Activated naive CD4-positive, alpha-beta T cell treated with Interleukin-2 at 50 U/mL for 16 hours (primary cell): ENCODE results near the gene NTF4.
A peak's percentile ranks its signal among the peaks of the same experiment; 100 is the strongest.
"Not testable (repeated sequence)": the region's sequence is repeated elsewhere in the genome, so short reads cannot be mapped to it uniquely, and the experiment has no call there.

ENCODE experiments used
- DNase-seq: peaks from one replicate; pipeline ENCODE4 v3.0.0-alpha.2; 2020

NTF4 gene

DNA sequence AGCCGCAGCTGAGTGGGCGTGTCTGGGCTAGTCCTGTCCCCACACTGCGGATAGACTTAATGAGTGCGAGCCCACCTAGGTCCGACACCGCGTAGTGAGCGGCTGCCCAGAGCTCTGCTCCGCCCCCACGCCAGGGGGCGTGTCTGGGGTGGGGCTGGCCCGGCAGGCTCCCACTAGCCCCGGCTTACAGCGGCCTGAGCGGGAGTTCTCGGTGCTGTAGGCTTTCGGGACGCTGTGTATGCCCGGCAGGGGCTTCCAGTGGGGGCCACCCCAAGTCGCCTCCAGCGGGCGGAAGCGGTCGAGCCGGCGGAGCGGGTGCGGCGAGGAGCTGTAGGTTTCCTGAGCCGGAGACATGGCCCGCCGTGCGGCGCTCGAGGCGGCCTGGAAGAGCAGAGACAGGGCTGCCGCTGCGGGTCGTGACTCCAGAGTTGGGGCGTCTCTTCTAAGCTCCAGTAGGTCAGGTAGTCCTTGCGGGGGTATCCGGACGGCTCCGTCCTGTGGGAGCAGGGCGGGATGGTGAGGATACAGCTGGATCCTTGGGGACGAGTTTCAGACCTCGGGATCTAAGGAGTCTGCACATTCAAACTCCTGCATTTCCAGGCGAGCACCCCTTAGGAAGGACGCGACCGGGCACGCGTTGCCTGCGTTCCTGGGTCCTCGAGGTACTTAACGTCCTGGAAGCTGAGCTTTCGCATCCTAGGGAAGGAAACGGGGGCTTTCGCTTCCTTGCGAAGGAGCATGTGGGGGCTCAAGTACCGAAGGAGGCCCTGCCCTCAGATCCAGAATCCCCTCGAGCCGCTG, 8.3 kb downstream of the NTF4 start:
- DNase-seq, result peak; percentile 66

DNA sequence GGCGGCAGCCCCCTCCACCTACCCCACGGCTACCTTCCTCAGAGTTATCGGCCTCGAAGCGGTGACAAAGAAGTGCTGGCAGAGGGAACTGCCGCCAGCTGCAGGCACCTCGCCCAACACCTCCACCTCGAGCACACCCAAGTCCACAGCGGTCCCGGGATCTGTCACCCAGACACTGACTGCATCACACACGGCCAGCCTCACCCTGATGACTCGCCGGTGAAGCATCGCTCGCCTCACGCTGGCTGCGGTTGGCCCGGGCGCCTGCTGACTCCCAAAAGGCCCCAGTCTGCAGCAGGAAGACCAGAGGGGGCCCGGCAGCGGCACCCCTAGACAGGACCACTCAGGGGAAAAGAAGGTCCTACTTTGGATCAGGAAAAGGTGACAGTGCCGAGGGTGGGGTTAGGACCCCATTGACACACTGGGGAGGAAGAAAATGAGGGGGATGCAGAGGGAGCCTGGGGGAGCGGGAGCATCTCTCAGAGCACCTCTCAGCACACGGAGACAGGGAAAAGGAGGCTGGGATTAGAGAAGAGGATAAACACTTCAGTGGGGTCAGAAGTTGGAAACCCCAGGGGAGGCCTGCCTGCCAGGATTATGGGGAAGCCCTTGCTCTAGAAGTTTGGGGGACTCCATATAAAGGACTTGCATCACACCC, 14.1 kb downstream of the NTF4 start:
- DNase-seq, result not testable (repeated sequence)

DNA sequence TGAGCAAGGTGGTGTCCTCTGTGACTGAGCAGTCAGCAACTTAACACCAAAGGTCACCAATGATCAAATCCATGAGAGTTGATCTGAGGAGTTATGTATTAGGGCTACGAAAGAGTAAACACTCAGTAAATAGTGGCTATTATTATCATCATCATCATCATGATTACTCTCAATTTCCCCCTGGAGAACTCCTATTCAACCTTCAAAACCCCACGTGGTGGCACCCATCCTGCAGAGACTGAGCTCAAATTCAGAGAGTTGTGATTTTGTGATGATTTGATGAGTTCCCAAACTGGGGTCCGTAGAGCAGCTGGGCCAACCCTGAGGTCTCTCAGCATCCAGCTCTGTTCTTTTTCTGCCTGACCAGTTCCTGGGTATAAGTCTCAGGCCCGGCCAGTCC, 14.8 kb downstream of the NTF4 start:
- not testable (repeated sequence) for DNase-seq

DNA sequence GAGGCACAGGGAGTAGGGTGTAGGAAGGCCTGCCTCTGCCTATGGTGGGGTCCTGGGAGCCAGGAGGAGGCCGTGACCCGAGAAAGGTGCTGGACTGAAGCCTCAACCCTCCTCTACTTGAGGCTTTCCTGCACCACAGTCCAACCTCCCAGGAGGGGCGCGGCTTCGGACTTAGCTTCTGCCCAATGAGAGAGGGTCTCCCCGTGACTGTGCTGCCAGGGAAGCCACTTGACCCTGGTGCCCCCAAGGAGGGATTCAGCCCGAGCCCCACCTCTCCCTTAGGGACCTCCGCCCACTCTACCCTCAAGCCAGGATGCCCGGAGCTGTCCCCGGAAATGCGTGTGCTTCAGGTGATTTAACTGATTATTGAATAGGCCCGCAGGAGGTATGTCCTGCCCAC, 15.6 kb downstream of the NTF4 start, which contains the start of gene CGB8:
TSS of gene CGB8 (minus strand) at position 101 of the 400 bp plus-strand sequence. CDS start 372 bp downstream, outside the sequence.
- not testable (repeated sequence) for DNase-seq

DNA sequence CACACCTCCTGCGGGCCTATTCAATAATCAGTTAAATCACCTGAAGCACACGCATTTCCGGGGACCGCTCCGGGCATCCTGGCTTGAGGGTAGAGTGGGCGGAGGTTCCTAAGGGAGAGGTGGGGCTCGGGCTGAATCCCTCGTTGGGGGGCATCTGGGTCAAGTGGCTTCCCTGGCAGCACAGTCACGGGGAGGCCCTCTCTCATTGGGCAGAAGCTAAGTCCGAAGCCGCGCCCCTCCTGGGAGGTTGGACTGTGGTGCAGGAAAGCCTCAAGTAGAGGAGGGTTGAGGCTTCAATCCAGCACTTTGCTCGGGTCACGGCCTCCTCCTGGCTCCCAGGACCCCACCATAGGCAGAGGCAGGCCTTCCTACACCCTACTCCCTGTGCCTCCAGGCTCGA, 21.1 kb downstream of the NTF4 start, which contains the start of gene CGB5:
TSS of gene CGB5 (plus strand) at position 301 of the 400 bp plus-strand sequence. CDS start 362 bp downstream, outside the sequence.
- not testable (repeated sequence) for DNase-seq

DNA sequence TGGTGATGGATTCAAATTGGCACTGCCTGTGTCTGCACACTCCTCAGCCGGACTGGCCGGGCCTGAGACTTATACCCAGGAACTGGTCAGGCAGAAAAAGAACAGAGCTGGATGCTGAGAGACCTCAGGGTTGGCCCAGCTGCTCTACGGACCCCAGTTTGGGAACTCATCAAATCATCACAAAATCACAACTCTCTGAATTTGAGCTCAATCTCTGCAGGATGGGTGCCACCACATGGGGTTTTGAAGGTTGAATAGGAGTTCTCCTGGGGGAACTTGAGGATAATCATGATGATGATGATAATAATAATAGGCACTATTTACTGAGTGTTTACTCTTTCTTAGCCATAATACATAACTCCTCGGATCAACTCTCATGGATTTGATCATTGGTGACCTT, 22.0 kb downstream of the NTF4 start:
- DNase-seq, result not testable (repeated sequence)

DNA sequence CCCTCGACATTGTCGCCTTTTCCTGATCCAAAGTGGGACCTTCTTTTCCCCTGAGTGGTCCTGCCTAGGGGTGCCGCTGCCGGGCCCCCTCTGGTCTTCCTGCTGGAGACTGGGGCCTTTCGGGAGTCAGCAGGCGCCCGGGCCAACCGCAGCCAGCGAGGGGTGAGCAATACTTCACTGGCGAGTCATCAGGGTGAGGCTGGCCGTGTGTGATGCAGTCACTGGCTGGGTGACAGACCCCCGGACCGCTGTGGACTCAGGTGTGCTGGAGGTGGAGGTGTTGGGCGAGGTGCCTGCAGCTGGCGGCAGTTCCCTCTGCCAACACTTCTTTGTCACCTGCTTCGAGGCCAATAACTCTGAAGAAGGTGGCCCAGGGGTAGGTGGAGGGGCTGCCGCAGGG, 22.4 kb downstream of the NTF4 start:
- DNase-seq, result no peak

DNA sequence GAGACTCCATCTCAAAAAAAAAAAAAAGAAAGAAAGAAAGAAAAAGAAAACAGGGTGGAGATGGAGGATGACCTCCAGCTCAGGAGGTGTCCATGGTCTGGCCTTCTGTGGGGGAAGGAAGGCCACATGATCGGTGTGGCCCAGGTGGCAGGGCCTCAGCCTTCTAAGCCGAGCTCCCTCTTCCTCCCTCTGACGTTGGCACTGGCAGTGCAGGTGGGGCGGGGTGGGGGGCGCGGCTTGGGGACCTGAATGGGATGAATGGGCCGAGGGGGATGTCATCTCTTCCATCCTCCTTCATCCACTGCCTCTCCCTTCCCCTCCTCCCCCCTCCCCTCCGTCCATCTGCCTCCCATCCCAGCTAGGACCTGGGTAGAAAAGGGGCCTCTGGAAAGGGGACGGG, 24.9 kb downstream of the NTF4 start:
- not testable (repeated sequence) for DNase-seq

DNA sequence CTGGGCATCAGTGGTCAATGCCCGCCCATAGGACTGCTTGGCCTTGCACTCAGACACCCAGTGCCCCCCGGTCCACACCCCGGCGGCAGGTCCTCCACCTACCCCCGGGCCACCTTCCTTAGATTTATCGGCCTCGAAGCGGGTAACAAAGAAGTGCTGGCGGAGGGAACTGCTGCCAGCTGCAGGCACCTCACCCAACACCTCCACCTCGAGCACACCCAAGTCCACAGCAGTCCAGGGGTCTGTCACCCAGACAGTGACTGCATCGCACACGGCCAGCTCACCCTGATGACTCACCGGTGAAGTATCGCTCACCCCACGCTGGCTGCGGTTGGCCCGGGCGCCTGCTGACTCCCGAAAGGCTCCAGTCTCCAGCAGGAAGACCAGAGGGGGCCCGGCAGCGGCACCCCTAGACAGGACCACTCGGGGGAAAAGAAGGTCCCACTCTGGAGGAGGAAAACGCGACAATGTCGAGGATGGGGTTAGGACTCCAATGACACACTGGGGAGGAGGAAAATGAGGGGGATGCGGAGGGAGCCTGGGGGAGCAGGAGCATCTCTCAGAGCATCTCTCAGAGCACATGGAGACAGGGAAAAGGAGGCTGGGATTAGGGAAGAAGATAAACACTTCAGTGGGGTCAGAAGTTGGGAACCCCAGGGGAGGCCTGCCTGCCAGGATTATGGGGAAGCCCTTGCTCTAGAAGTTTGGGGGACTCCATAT, 25.9 kb downstream of the NTF4 start:
- DNase-seq, result not testable (repeated sequence)

DNA sequence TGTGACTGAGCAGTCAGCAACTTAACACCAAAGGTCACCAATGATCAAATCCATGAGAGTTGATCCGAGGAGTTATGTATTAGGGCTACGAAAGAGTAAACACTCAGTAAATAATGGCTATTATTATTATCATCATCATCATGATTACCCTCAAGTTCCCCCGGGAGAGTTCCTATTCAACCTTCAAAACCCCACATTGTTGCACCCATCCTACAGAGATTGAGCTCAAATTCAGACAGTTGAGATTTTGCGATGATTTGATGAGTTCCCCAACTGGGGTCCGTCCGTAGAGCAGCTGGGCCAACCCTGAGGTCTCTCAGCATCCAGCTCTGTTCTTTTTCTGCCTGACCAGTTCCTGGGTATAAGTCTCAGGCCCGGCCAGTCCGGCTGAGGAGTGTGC, 26.5 kb downstream of the NTF4 start:
- not testable (repeated sequence) for DNase-seq

DNA sequence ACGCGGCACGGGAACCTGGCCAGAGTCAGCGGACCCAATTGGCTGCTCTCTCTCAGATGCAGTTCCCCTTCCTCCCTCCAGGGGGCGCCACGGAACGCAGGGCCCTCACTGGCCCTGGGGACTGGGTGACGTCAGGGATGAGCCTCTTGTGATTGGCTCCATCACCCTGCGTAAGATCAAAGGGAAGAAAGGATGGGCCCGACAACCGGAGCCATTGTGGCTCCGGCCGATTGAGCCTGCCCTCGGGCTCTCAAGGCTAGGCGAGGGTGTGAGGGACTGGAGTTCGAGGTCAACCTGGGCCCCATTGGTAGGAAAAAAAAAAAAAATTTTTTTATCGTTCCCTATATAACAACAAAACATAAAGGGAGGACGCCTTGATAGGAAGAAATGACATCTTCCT, 27.8 kb downstream of the NTF4 start, which contains the start of gene CGB1:
TSS of gene CGB1 (minus strand) at position 81 of the 400 bp plus-strand sequence. CDS start 184 bp downstream, outside the sequence.
- DNase-seq, result peak; percentile 40

DNA sequence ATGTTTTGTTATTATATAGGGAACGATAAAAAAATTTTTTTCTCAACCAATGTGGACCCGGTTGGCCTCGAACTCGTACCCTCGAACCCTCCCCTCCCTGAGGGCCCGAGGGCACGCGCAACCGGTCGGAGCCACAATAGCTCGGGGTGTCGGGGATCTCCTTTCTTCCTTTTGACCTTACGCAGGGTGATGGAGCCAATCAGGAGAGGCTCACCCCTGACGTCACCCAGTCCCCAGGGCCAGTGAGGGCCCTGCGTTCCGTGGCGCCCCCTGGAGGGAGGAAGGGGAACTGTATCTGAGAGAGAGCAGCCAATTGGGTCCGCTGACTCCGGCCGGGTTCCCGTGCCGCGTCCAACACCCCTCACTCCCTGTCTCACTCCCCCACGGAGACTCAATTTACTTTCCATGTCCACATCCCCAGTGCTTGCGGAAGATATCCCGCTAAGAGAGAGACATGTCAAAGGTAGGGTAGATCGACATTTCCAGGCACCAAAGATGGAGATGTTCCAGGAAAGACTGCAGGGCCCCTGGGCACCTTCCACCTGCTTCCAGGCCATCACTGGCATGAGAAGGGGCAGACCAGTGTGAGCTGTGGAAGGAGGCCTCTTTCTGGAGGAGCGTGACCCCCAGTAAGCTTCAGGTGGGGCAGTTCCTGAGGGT, 32.8 kb downstream of the NTF4 start, which contains the start of gene CGB2:
TSS of gene CGB2 (plus strand) at position 249 of the 660 bp plus-strand sequence. CDS start at position 455, 206 bp downstream.
- peak; percentile 54 for DNase-seq

DNA sequence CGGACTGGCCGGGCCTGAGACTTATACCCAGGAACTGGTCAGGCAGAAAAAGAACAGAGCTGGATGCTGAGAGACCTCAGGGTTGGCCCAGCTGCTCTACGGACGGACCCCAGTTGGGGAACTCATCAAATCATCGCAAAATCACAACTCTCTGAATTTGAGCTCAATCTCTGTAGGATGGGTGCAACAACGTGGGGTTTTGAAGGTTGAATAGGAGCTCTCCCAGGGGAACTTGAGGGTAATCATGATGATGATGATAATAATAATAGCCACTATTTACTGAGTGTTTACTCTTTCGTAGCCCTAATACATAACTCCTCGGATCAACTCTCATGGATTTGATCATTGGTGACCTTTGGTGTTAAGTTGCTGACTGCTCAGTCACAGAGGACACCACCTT, 34.3 kb downstream of the NTF4 start:
- DNase-seq, result not testable (repeated sequence)

DNA sequence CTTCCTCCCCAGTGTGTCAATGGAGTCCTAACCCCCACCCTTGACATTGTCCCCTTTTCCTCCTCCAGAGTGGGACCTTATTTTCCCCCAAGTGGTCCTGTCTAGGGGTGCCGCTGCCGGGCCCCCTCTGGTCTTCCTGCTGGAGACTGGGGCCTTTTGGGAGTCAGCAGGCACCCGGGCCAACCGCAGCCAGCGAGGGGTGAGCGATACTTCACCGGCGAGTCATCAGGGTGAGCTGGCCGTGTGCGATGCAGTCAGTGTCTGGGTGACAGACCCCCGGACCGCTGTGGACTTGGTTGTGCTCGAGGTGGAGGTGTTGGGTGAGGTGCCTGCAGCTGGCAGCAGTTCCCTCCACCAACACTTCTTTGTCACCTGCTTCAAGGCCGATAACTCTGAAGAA, 34.9 kb downstream of the NTF4 start:
- not testable (repeated sequence) for DNase-seq

DNA sequence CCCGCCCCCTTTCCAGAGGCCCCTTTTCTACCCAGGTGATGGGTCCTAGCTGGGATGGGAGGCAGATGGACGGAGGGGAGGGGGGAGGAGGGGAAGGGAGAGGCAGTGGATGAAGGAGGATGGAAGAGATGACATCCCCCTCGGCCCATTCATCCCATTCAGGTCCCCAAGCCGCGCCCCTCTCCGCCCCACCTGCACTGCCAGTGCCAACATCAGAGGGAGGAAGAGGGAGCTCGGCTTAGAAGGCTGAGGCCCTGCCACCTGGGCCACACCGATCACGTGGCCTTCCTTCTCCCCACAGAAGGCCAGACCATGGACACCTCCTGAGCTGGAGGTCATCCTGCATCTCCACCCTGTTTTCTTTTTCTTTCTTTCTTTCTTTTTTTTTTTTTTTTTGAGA, 35.9 kb downstream of the NTF4 start:
- not testable (repeated sequence) for DNase-seq

DNA sequence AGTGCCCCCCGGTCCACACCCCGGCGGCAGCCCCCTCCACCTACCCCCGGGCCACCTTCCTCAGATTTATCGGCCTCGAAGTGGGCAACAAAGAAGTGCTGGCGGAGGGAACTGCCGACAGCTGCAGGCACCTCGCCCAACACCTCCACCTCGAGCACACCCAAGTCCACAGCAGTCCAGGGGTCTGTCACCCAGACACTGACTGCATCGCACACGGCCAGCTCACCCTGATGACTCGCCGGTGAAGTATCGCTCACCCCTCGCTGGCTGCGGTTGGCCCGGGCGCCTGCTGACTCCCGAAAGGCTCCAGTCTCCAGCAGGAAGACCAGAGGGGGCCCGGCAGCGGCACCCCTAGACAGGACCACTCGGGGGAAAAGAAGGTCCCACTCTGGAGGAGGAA, 39.0 kb downstream of the NTF4 start:
- DNase-seq, result not testable (repeated sequence)

DNA sequence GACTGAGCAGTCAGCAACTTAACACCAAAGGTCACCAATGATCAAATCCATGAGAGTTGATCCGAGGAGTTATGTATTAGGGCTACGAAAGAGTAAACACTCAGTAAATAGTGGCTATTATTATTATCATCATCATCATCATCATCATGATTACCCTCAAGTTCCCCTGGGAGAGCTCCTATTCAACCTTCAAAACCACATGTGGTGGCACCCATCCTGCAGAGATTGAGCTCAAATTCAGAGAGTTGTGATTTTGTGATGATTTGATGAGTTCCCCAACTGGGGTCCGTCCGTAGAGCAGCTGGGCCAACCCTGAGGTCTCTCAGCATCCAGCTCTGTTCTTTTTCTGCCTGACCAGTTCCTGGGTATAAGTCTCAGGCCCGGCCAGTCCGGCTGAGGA, 39.5 kb downstream of the NTF4 start:
- DNase-seq, result not testable (repeated sequence)

DNA sequence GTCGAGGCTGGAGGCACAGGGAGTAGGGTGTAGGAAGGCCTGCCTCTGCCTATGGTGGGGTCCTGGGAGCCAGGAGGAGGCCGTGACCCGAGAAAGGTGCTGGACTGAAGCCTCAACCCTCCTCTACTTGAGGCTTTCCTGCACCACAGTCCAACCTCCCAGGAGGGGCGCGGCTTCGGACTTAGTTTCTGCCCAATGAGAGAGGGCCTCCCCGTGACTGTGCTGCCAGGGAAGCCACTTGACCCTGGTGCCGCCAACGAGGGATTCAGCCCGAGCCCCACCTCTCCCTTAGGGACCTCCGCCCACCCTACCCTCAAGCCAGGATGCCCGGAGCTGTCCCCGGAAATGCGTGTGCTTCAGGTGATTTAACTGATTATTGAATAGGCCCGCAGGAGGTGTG, 40.4 kb downstream of the NTF4 start, which contains the start of gene CGB3:
TSS of gene CGB3 (minus strand) at position 101 of the 400 bp plus-strand sequence. CDS start 362 bp downstream, outside the sequence.
- not testable (repeated sequence) for DNase-seq

DNA sequence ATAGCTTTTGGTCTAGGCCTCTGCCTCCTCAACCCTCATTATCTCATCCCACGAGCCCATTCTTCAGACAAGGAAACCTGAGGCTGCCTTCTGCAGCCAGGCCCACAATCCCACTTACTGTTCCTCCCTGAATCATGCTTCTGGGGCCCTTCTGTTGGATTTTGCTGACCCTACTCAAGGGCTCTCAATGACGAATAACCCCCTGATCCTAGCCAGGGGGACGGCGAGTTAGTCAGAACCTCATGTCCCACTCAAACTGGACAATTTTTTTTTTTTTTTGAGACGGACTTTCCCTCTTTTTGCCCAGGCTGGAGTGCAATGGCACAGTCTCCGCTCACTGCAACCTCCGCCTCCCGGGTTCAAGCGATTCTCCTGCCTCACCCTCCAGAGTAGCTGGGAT, 42.5 kb downstream of the NTF4 start:
- no peak for DNase-seq

DNA sequence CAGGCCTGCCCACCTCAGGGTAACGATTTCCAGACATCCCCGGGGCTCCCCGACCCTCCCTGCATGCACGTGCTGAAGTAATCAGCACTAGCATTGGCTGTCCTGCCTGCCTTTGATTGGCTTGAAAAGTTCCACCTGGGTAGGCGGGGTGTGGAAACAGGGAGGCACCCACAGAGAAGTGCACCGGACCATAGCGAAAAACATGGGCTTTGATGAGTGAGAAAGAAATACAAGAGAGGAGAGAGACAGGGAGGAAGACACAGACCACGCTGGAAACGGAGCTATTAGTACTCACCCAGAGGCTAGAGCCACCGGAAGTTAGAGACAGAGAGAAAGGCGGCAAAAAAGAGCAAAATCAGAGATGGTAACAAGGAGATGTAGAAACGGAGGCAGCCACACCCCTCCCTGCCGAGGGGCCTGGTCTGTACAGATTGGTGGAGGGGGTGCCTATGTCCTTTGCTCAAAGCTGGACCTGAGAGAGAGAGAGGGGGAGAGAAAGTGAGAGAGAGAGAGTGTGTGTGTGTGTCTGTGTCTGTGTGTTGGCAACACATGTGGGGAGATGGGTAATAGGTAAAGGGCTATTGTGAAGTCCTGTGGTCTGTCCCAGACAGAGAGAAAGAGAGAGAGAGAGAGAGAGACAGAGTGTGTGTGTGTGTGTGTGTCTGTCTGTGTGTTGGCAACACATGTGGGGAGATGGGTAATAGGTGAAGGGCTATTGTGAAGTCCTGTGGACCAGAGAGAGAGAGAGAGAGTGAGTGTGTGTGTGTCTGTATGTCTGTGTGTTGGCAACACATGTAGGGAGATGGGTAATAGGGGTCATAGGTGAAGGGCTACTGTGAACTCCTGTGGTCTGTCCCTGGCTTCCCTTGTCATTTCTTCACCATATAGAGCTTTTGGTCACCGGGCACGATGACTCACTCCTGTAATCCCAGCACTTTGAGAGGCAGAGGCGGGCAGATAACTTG, 43.4 kb downstream of the NTF4 start:
- no peak for DNase-seq

DNA sequence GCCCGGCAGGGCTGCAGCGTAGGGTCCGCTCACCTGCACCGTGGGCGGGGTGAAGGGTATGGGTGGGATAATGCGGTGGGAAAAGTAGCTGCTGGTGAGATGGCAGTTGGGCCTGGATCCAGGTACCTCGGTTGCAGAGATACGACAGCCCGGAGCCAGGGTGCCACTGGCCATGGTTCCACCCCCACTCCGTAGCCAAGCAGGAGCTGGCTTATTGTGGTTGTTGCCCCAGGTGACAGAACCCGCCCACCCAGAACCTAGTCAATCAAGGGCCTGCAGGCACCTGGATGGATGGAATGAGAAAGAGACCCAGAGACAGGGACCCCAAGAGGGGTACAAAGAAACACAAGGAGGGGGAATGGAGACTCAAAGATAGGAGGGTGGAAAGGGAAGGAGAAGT, 44.3 kb downstream of the NTF4 start:
- DNase-seq, result no peak
